Measurements from ENCODE around the gene ZAR1L. TPM values are rescaled to one million over a fixed set of nuclear protein-coding genes. Genes with fewer than 3 reads are reported as not detected.

Gene ZAR1L
- total and polyA plus RNA-seq, 9 of the 15 experiments (the other 6 are each of a cell fraction or from before 2014, with no cell fraction given): not detected

GRCh38 chr13:32315238-32316027, at the start of gene ZAR1L, which contains the start of gene BRCA2 (continued):
- TF ChIP-seq NFXL1 (CRISPR knock-in tag; IDR thresholded peaks at IDR 0.05): no peak
- no peak for TF ChIP-seq CAMTA2 (CRISPR knock-in tag; conservative IDR thresholded peaks at IDR 0.05)
- no peak for TF ChIP-seq ETS2 (tag; IDR thresholded peaks at IDR 0.05; ENCODE audit: borderline replicate concordance, poor library complexity, severe bottlenecking)
- no peak for TF ChIP-seq TCF7 (IDR thresholded peaks at IDR 0.05; ENCODE audit: borderline replicate concordance)
- no peak for TF ChIP-seq SRSF3 (IDR thresholded peaks at IDR 0.05; ENCODE audit: insufficient read depth, low read length)
- TF ChIP-seq POLR2A (conservative IDR thresholded peaks at IDR 0.05): peak; percentile 91
- peak; percentile 92 for TF ChIP-seq ZBTB2 (IDR thresholded peaks at IDR 0.05)
- TF ChIP-seq THAP12 (CRISPR knock-in tag; IDR thresholded peaks at IDR 0.05): peak; percentile 49; the same call in 1 of the 2 replicates
- TF ChIP-seq ZBTB17 (CRISPR knock-in tag; IDR thresholded peaks at IDR 0.05): no peak
- TF ChIP-seq ZNF75A (CRISPR knock-in tag; IDR thresholded peaks at IDR 0.05): no peak
- no peak for TF ChIP-seq BDP1 (IDR thresholded peaks at IDR 0.05; ENCODE audit: insufficient read depth, insufficient read length)
- no peak for TF ChIP-seq HNRNPUL1 (IDR thresholded peaks at IDR 0.05; ENCODE audit: low read length)
- no peak for TF ChIP-seq PRMT5 (CRISPR knock-in tag; IDR thresholded peaks at IDR 0.05)
- no peak for TF ChIP-seq SRSF7 (optimal IDR thresholded peaks at IDR 0.05; ENCODE audit: low read depth, low read length)
- TF ChIP-seq NR2C2 (CRISPR knock-in tag; IDR thresholded peaks at IDR 0.05): no peak
- no peak for TF ChIP-seq NR2C2 (tag; IDR thresholded peaks at IDR 0.05)
- TF ChIP-seq POLR2AphosphoS5 (IDR thresholded peaks at IDR 0.05; ENCODE audit: control insufficient read depth, insufficient read depth, low read depth, low read length): peak; percentile 61; the same call in 1 of the 2 replicates
- no peak for TF ChIP-seq RFX7 (CRISPR knock-in tag; IDR thresholded peaks at IDR 0.05)
- TF ChIP-seq CBX1 (IDR thresholded peaks at IDR 0.05; ENCODE audit: low read depth): peak; percentile 79
- TF ChIP-seq MNT (conservative IDR thresholded peaks at IDR 0.05): peak; percentile 74 to 80
- TF ChIP-seq ARID3B (CRISPR knock-in tag; IDR thresholded peaks at IDR 0.05; ENCODE audit: borderline replicate concordance): no peak
- TF ChIP-seq ETV1 (tag; conservative IDR thresholded peaks at IDR 0.05; ENCODE audit: low read depth): peak; percentile 40; the same call in 1 of the 2 replicates

Data from K562 (cell line).